Transverse colon (tissue), 3 donors: ENCODE data around the gene LEPR.

Experiments
- CTCF ChIP-seq, 5 experiments: fragments of 200-600 bp in 3 of 5; fragments of 450-650 bp in 2 of 5; sonication (generic) in 3 of 5; IDR thresholded peaks; 1 replicate in 2 of 5; 2 replicates in 3 of 5; pipeline ENCODE4 v1.5.1; 2016 to 2017; ENCODE audit warnings: antibody characterized with exemption in 5 of 5, inconsistent platforms in 3 of 5, mild to moderate bottlenecking in 2 of 5, moderate library complexity in 1 of 5
- EP300 ChIP-seq: sonication (generic); formaldehyde crosslinking; IDR thresholded peaks from one replicate; pipeline ENCODE4 v1.6.1; 2017; ENCODE audit warnings: antibody characterized with exemption, low read depth

GRCh38 chr1:65429806-65430205 is 9.3 kb downstream of the LEPR start:
- no peak for TF ChIP-seq CTCF (IDR thresholded peaks at IDR 0.05)
- TF ChIP-seq EP300 = no peak
